K562 (cell line): ENCODE results near the gene ADGRD1. TPM values are rescaled to one million over a fixed set of nuclear protein-coding genes. Genes with fewer than 3 reads are reported as not detected.

Experiments
- ID3 ChIP-seq, 2 experiments: fragments of 250-450 bp in 1 of 2; fragments of 450-650 bp in 1 of 2; sonication (Bioruptor Pico) in 1 of 2; IDR thresholded peaks; 2 replicates each; pipeline versions ENCODE4 v1.6.1 to v1.8.0; 2016 to 2021; ENCODE audit warnings: mild to moderate bottlenecking in 2 of 2, moderate library complexity in 2 of 2, missing compliant biosample characterization in 1 of 2, missing genetic modification characterization in 1 of 2
- KDM2B ChIP-seq: fragments of 250-450 bp; sonication (Bioruptor Pico); IDR thresholded peaks from 2 replicates; pipeline ENCODE4 v1.8.0; 2021; ENCODE audit warnings: mild to moderate bottlenecking, moderate library complexity
- LCOR ChIP-seq: sonication (generic); formaldehyde crosslinking; IDR thresholded peaks from 2 replicates; pipeline ENCODE4 v1.8.0; 2022; ENCODE audit warnings: mild to moderate bottlenecking, missing genetic modification reagents
- MAFG ChIP-seq: fragments of 450-650 bp; conservative IDR thresholded peaks from 2 replicates; pipeline ENCODE4 v1.6.1; 2016; ENCODE audit warnings: missing genetic modification characterization, missing compliant biosample characterization
- MEF2D ChIP-seq: conservative IDR thresholded peaks from 2 replicates; pipeline ENCODE4 v1.6.1; 2016; ENCODE audit warnings: low read depth, missing genetic modification characterization, missing compliant biosample characterization
- PCBP2 ChIP-seq: fragments of 200-400 bp; formaldehyde crosslinking; IDR thresholded peaks from 2 replicates; pipeline ENCODE4 v1.6.1; 2018; ENCODE audit warnings: low read length, low read depth, mild to moderate bottlenecking, moderate library complexity; ENCODE audit not compliant: poor library complexity, severe bottlenecking
- PML ChIP-seq: IDR thresholded peaks from 2 replicates; pipeline ENCODE4 v1.6.1; 2012; ENCODE audit warnings: low read length, inconsistent platforms
- TAF7 ChIP-seq: fragments of 450-650 bp; IDR thresholded peaks from 2 replicates; pipeline ENCODE4 v1.6.1; 2016; ENCODE audit warnings: missing genetic modification characterization, missing compliant biosample characterization
- TCF15 ChIP-seq: fragments of 250-450 bp; sonication (Bioruptor Pico); IDR thresholded peaks from 2 replicates; pipeline ENCODE4 v1.8.0; 2022; ENCODE audit warnings: moderate library complexity, mild to moderate bottlenecking, inconsistent platforms
- TCF7L2 ChIP-seq: fragments of 150-350 bp; IDR thresholded peaks from 2 replicates; pipeline ENCODE4 v1.6.1; 2016; ENCODE audit warnings: low read depth, mild to moderate bottlenecking, low read length, moderate library complexity
- TFAP4 ChIP-seq: sonication (generic); formaldehyde crosslinking; IDR thresholded peaks from 2 replicates; pipeline ENCODE4 v1.8.0; 2022; ENCODE audit warnings: missing genetic modification reagents, mild to moderate bottlenecking, moderate library complexity, borderline replicate concordance
- TRIM28 ChIP-seq: fragments of 450-650 bp; IDR thresholded peaks from 2 replicates; pipeline ENCODE4 v1.6.1; 2017
- U2AF1 ChIP-seq: fragments of 200-400 bp; formaldehyde crosslinking; optimal IDR thresholded peaks from 2 replicates; pipeline ENCODE3; 2017; ENCODE audit warnings: mild to moderate bottlenecking, low read depth, low read length, moderate library complexity
- ZBED1 ChIP-seq: IDR thresholded peaks from 2 replicates; pipeline ENCODE4 v1.6.1; 2014
- ZNF134 ChIP-seq: fragments of 250-450 bp; sonication (Bioruptor Pico); conservative IDR thresholded peaks from 2 replicates; pipeline ENCODE4 v1.4.0; 2020
- ZNF384 ChIP-seq: IDR thresholded peaks from 2 replicates; pipeline ENCODE4 v1.6.1; 2012; ENCODE audit warnings: low read depth, low read length, improper control_type of control experiment
- ZNF586 ChIP-seq: fragments of 450-650 bp; formaldehyde crosslinking; conservative IDR thresholded peaks from 2 replicates; pipeline ENCODE4 v1.4.0; 2020; ENCODE audit warnings: mild to moderate bottlenecking, moderate library complexity
- ZNF696 ChIP-seq: fragments of 250-450 bp; sonication (Bioruptor Pico); conservative IDR thresholded peaks from 2 replicates; pipeline ENCODE4 v1.4.0; 2020; ENCODE audit warnings: mild to moderate bottlenecking, moderate library complexity
- ZNF75A ChIP-seq: fragments of 450-650 bp; formaldehyde crosslinking; IDR thresholded peaks from 2 replicates; pipeline ENCODE4 v1.4.0; 2020; ENCODE audit warnings: mild to moderate bottlenecking
- polyA plus RNA-seq, 8 experiments: library from polyadenylated mRNA; depleted of rRNA in 4 of 8; stranded (reverse) in 5 of 8; unstranded in 3 of 8; fragments of >200 nt; fragmentation: Nextera tagmentation in 2 of 8; fragmentation: Illumina TruSeq in 1 of 8; extraction: Ambion mirVana in 2 of 8; extraction: Trizol in 1 of 8; gene quantifications; 2 replicates each; pipeline versions ENCODE4 v1.2.1 to v1.2.3, GENCODE V29; 2011 to 2014; ENCODE audit warnings: inconsistent platforms in 1 of 8, missing spikeins in 1 of 8
- total RNA-seq, 7 experiments: library from RNA; depleted of rRNA in 6 of 7; stranded (reverse); fragments of >200 nt in 6 of 7; fragmentation: Illumina TruSeq in 2 of 7; extraction: Trizol in 2 of 7; gene quantifications; 2 replicates each; pipeline versions ENCODE4 v1.2.1 to v1.2.3, GENCODE V29; 2011 to 2021; ENCODE audit warnings: low replicate concordance in 1 of 7
- TF ChIP-seq, protein P1 (sequence below): fragments of 250-450 bp; sonication (Bioruptor Pico); IDR thresholded peaks from 2 replicates; pipeline ENCODE4 v1.4.0; 2020; ENCODE audit warnings: mild to moderate bottlenecking
- TF ChIP-seq, protein P2 (sequence below): sonication (generic); formaldehyde crosslinking; IDR thresholded peaks from 2 replicates; pipeline ENCODE4 v1.4.0; 2020; ENCODE audit warnings: mild to moderate bottlenecking, missing genetic modification reagents

Gene ADGRD1
- total and polyA plus RNA-seq, 9 of the 15 experiments (the other 6 are each of a cell fraction or from before 2014, with no cell fraction given): 1.7 to 11.7 (median 3.3) TPM

- TF ChIP-seq ID3 (CRISPR knock-in tag; IDR thresholded peaks at IDR 0.05) (no peak), ID3 (tag; IDR thresholded peaks at IDR 0.05) (no peak; the same call in 1 of the 2 replicates), U2AF1 (no peak), ZNF586 (CRISPR knock-in tag) (no peak), MEF2D (tag) (peak; percentile 77), TRIM28 (0 out of 2 replicates have a peak, but pooled peaks have one; percentile 51), KDM2B (CRISPR knock-in tag) (no peak), TFAP4 (CRISPR knock-in tag) (peak; percentile 72; the same call in 1 of the 2 replicates), ZNF134 (no peak; the same call in 1 of the 2 replicates), PCBP2 (no peak), MAFG (tag) (peak; percentile 100), PML (no peak), ZNF75A (no peak), LCOR (no peak), TCF7L2 (no peak), ZNF696 (CRISPR knock-in tag) (no peak), ZNF384 (no peak), TCF15 (CRISPR knock-in tag) (peak; percentile 64; the same call in 1 of the 2 replicates), TAF7 (tag) (no peak; the same call in 1 of the 2 replicates), ZBED1 (no peak)
- TF ChIP-seq, protein P1, sequence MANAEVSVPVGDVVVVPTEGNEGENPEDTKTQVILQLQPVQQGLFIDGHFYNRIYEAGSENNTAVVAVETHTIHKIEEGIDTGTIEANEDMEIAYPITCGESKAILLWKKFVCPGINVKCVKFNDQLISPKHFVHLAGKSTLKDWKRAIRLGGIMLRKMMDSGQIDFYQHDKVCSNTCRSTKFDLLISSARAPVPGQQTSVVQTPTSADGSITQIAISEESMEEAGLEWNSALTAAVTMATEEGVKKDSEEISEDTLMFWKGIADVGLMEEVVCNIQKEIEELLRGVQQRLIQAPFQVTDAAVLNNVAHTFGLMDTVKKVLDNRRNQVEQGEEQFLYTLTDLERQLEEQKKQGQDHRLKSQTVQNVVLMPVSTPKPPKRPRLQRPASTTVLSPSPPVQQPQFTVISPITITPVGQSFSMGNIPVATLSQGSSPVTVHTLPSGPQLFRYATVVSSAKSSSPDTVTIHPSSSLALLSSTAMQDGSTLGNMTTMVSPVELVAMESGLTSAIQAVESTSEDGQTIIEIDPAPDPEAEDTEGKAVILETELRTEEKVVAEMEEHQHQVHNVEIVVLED (CRISPR knock-in tag): no peak
- TF ChIP-seq, protein P2, sequence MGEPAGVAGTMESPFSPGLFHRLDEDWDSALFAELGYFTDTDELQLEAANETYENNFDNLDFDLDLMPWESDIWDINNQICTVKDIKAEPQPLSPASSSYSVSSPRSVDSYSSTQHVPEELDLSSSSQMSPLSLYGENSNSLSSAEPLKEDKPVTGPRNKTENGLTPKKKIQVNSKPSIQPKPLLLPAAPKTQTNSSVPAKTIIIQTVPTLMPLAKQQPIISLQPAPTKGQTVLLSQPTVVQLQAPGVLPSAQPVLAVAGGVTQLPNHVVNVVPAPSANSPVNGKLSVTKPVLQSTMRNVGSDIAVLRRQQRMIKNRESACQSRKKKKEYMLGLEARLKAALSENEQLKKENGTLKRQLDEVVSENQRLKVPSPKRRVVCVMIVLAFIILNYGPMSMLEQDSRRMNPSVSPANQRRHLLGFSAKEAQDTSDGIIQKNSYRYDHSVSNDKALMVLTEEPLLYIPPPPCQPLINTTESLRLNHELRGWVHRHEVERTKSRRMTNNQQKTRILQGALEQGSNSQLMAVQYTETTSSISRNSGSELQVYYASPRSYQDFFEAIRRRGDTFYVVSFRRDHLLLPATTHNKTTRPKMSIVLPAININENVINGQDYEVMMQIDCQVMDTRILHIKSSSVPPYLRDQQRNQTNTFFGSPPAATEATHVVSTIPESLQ: no peak
These were observed 46.3 kb downstream of the ADGRD1 start (continued) for GRCh38 chr12:131000000-131000486.
